ENCODE results near the gene PAX5. TPM values are rescaled to one million over a fixed set of nuclear protein-coding genes. Genes with fewer than 3 reads are reported as not detected.

The PAX5 gene
- total and polyA plus RNA-seq, 2 of the 13 experiments (the other 11 are each of a cell fraction or from before 2014, with no cell fraction given), result not detected

DNA sequence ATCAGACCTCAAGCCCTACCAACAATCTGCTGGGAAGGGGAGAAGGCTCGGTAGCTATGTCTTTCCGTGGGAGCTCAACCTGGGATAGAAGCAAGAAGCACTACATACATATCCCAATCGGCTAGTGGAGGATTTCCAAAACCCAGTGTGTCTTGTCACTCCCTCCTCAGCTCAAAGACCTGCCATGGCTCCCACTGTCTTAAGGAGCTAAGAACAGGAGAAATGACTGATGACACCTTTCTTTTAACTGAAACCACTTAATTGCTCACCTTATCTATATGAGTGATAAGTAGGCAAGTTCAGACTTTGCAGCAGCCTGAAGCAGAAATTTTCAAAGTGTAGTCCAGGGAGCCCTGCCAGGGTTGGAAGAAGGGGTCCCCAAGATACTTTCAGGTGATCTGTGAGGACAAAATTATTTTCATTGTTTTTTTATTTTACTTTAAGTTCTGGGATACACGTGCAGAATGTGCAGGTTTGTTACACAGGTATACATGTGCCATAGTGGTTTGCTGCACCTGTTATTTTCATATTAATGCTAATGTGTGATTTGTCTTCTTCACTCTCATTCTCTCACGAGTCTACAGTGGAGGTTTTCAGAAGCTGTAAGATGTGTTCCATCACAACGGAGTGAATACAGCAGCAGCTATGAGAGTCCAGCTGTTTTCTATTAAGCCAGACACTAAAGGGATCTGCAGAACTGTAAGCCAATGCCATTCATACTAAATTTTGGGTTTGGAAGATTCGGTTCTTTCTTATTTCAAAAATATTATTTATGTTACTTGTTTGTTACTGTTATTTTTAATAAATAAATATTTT, 41.4 kb downstream of the PAX5 start (continued):
- TF ChIP-seq MXD3 (CRISPR knock-in tag; IDR thresholded peaks at IDR 0.05), result no peak
- TF ChIP-seq ATF7-NPFF (CRISPR knock-in tag; IDR thresholded peaks at IDR 0.05; ENCODE audit: low read depth), result no peak
- TF ChIP-seq, protein P1, sequence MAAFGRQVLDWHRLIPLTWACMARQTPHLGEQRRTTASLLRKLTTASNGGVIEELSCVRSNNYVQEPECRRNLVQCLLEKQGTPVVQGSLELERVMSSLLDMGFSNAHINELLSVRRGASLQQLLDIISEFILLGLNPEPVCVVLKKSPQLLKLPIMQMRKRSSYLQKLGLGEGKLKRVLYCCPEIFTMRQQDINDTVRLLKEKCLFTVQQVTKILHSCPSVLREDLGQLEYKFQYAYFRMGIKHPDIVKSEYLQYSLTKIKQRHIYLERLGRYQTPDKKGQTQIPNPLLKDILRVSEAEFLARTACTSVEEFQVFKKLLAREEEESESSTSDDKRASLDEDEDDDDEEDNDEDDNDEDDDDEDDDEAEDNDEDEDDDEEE (CRISPR knock-in tag; IDR thresholded peaks at IDR 0.05), result no peak
- no peak for TF ChIP-seq KLF6 (CRISPR knock-in tag; IDR thresholded peaks at IDR 0.05)
- TF ChIP-seq CBX5 (CRISPR knock-in tag; IDR thresholded peaks at IDR 0.05; ENCODE audit: borderline replicate concordance), result no peak
- TF ChIP-seq, protein P2, sequence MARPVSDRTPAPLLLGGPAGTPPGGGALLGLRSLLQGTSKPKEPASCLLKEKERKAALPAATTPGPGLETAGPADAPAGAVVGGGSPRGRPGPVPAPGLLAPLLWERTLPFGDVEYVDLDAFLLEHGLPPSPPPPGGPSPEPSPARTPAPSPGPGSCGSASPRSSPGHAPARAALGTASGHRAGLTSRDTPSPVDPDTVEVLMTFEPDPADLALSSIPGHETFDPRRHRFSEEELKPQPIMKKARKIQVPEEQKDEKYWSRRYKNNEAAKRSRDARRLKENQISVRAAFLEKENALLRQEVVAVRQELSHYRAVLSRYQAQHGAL (CRISPR knock-in tag; IDR thresholded peaks at IDR 0.05; ENCODE audit: not compliant biosample characterization), result no peak
- TF ChIP-seq ARHGAP35 (CRISPR knock-in tag; IDR thresholded peaks at IDR 0.05; ENCODE audit: borderline replicate concordance), result no peak
- TF ChIP-seq SRSF9 (IDR thresholded peaks at IDR 0.05; ENCODE audit: borderline replicate concordance, insufficient read depth, low read depth, low read length, poor library complexity, severe bottlenecking), result no peak
- TF ChIP-seq, protein P3, sequence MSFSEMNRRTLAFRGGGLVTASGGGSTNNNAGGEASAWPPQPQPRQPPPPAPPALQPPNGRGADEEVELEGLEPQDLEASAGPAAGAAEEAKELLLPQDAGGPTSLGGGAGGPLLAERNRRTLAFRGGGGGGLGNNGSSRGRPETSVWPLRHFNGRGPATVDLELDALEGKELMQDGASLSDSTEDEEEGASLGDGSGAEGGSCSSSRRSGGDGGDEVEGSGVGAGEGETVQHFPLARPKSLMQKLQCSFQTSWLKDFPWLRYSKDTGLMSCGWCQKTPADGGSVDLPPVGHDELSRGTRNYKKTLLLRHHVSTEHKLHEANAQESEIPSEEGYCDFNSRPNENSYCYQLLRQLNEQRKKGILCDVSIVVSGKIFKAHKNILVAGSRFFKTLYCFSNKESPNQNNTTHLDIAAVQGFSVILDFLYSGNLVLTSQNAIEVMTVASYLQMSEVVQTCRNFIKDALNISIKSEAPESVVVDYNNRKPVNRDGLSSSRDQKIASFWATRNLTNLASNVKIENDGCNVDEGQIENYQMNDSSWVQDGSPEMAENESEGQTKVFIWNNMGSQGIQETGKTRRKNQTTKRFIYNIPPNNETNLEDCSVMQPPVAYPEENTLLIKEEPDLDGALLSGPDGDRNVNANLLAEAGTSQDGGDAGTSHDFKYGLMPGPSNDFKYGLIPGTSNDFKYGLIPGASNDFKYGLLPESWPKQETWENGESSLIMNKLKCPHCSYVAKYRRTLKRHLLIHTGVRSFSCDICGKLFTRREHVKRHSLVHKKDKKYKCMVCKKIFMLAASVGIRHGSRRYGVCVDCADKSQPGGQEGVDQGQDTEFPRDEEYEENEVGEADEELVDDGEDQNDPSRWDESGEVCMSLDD (CRISPR knock-in tag; IDR thresholded peaks at IDR 0.05; ENCODE audit: borderline replicate concordance), result no peak
- TF ChIP-seq, protein P4, sequence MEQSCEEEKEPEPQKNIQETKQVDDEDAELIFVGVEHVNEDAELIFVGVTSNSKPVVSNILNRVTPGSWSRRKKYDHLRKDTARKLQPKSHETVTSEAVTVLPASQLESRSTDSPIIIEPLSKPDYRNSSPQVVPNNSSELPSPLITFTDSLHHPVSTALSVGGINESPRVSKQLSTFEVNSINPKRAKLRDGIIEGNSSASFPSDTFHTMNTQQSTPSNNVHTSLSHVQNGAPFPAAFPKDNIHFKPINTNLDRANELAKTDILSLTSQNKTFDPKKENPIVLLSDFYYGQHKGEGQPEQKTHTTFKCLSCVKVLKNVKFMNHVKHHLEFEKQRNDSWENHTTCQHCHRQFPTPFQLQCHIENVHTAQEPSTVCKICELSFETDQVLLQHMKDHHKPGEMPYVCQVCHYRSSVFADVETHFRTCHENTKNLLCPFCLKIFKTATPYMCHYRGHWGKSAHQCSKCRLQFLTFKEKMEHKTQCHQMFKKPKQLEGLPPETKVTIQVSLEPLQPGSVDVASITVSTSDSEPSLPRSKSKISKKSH (CRISPR knock-in tag; IDR thresholded peaks at IDR 0.05; ENCODE audit: borderline replicate concordance), result no peak

Measured in HepG2 (cell line).